Testis (tissue), 2 donors: ENCODE data around the gene FGF11.

Source experiments
- POLR2A ChIP-seq: fragments of 450-650 bp; IDR thresholded peaks from one replicate; pipeline ENCODE4 v1.6.1; 2017; ENCODE audit warnings: antibody characterized with exemption, mild to moderate bottlenecking, moderate library complexity
- TF ChIP-seq, protein P1 (sequence below), 3 experiments: fragments of 450-650 bp in 2 of 3; fragments of 200-600 bp in 1 of 3; sonication (generic) in 1 of 3; IDR thresholded peaks; one replicate each; pipeline ENCODE4 v1.5.1; 2016 to 2019; ENCODE audit warnings: antibody characterized with exemption in 3 of 3, mild to moderate bottlenecking in 2 of 3, moderate library complexity in 1 of 3

DNA sequence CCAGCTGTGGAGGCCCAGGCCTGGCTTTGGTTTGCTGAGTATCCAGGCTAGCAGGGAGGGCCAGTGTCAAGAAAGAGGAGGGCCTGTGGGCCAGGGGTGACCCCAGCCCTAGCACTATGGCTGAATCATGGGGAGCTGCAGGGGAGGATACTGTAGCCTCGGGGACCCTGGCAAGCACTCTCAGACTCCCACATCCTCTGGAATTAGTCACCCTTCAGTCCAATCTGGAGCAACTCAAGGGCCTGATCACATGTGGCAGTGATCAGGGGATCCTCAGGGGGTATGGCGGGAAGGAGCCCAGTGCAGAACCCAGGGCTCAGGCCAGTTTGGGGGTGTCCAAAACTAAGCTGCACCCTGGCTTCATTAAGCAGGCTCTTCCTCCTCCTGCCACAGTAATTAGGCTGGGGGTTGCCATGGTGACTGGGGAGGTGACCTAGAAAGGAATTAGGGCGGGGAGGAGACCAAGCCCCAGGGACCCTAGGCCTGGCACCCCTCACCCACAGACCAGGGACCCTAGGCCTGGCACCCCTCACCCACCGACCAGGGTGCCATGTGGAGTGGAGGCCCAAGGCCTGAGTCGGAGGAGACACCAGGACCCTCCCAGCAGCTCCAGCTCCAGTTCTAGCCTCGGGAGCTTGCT, 25.8 kb upstream of the FGF11 start:
- TF ChIP-seq, protein P1, sequence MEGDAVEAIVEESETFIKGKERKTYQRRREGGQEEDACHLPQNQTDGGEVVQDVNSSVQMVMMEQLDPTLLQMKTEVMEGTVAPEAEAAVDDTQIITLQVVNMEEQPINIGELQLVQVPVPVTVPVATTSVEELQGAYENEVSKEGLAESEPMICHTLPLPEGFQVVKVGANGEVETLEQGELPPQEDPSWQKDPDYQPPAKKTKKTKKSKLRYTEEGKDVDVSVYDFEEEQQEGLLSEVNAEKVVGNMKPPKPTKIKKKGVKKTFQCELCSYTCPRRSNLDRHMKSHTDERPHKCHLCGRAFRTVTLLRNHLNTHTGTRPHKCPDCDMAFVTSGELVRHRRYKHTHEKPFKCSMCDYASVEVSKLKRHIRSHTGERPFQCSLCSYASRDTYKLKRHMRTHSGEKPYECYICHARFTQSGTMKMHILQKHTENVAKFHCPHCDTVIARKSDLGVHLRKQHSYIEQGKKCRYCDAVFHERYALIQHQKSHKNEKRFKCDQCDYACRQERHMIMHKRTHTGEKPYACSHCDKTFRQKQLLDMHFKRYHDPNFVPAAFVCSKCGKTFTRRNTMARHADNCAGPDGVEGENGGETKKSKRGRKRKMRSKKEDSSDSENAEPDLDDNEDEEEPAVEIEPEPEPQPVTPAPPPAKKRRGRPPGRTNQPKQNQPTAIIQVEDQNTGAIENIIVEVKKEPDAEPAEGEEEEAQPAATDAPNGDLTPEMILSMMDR (IDR thresholded peaks at IDR 0.05) = no peak
- no peak for TF ChIP-seq POLR2A
